Hematopoietic multipotent progenitor cell treated with erythropoietin and hydrocortisone succinate and interleukin-3 and kit ligand, for 4 days (in vitro differentiated cells): Measurements from ENCODE around the gene FSHR.

ENCODE experiments used
- DNase-seq: peaks from one replicate; pipeline ENCODE4 v3.0.0-alpha.2; 2015

FSHR gene

DNA sequence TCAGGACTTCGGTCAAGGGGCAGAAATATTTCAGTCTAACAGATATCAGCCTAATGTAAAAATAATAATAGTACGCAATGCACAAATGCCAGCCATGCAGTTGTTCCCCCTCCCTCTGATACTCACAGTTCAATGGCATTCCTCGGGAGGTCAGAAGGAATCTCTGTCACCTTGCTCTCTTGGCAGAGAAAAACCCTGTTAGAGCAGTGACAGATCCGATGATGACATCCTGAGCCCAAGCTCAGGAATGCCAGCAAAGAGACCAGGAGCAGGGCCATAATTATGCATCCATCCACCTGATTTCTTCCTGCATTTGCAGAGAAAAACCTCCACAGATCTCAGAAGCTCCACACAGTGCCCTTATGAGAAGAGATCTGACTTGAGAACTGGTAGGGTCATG, at the start of gene FSHR:
Gene FSHR (minus strand): TSS at position 376 of the 400 bp plus-strand sequence. CDS start 98 bp downstream, at position 278.
- DNase-seq: no peak

- DNase-seq: no peak
Observed at GRCh38 chr2:49199266-49199665, 45.0 kb upstream of the FSHR start.

- no peak for DNase-seq
Observed at GRCh38 chr2:49194701-49195100, 40.4 kb upstream of the FSHR start.

- DNase-seq: no peak
Observed at GRCh38 chr2:49192036-49192435, 37.7 kb upstream of the FSHR start.

DNA sequence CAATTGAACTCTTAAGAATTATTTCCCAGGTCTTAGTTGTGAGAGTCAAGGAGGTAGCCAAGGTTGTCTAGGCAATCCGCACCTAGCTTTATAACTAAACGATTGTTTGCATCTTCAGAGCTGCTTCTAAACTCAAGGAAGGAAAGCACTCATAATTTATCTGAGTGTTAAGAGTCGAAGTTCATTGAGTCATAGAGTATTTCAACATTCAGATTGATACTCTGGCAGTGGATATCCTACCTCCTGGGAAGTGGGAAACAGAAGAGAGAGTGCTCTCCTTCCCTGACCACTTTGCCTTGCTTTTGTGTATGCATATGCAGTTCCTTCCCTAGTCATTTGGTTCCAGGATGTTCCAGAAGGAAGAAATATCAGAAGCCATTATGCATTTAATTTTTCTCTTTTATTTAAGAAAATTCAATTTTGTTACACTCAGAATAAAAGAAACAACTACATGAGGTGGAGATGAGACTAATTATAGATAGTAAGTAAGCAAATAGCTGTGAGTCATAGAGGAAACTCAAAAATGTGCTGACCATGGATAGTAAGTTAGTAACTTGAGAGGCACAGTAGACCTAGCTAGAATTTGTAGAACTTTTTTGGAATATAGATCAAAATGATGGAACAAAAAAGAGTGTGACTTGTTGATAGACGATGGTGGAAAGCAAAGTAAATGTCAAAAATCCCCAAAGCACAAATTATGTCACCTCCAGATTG, 35.4 kb upstream of the FSHR start:
- DNase-seq: no peak

- DNase-seq: no peak
Observed at GRCh38 chr2:49186050-49186648, 31.8 kb upstream of the FSHR start.

DNA sequence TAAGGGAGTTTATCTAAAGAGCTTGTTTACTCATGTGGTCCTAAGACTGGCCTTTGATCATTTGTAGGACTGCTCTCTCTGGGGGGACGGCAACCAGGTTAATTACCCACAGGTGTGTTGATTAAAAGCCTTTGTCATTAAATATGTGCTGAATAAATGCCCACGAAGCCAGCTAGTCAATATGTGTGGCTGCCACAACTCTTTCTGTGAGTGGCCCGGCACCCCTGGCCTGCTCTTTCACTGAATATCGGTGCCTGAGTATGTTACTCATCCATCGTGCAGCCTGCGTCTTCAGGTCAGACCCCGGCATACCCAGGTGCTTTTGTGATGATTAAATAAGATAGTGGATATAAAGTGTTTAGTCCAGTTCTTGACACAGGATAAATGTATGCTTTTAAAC, 24.3 kb upstream of the FSHR start:
- no peak for DNase-seq

- no peak for DNase-seq
Observed at GRCh38 chr2:49177194-49177593, 22.9 kb upstream of the FSHR start.

DNA sequence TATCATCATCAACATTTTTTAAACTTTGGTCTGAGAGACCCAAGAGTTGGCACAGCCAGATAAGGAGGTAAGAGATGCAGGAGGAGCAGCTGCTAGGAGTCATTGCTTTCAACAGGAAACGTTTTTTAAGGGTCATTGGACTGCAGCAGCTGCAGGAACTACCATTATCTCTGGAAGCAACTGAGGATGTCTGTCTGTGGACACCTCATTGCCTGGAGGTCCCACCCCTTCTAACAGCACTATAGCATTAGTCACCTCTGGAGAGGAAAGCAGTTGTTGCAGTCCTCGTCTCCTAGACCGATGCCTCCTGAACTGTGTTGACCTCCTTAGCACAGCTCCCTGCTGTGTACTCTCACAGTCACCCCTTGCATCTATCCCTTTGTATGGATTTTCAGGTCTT, 21.5 kb upstream of the FSHR start:
- DNase-seq: no peak

GRCh38 chr2:49174750-49175149, 20.4 kb upstream of the FSHR start:
- DNase-seq: no peak

GRCh38 chr2:49167131-49167530, 12.8 kb upstream of the FSHR start:
- DNase-seq: no peak

- DNase-seq: no peak
Observed at GRCh38 chr2:49165662-49166061, 11.3 kb upstream of the FSHR start.

DNA sequence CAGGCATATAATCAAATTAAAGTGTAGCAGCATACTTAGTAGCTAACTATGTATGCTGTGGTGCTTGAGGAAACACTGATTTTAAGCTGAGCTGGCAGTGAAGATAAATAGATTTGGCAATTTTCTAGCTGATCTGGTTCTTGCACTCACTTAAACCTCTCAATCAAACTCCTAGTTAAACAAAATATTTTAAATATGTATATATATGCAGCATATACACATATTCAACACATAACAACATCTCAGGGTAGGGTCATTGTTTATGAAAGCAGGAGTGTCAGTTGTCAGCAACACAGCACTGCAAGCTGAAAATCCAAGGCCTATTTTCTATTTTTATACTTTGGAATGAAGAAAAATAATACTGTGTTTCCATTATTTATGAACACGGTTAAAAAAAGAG, 10.4 kb upstream of the FSHR start:
- no peak for DNase-seq

DNA sequence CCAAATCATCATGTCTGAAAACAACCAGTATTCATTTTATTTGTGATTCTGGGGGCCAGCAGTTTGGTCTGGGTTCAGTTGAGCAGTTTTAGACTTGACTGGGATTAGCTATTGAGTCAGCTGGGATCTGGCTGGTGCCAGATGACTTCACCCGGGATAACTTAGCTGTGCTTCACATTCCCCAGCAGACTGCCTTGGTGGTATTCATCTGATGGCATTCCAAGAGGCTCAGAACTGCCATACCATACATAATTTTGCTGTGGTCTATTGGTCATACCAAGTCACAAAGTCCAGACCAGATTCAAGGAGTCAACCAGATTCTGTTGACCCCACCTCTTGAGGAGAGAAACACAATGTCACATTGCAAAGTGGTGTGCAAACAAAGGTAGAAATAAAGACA, 7.8 kb upstream of the FSHR start:
- DNase-seq: no peak

- DNase-seq: no peak
Observed at GRCh38 chr2:49154891-49155290, 576 bp upstream of the FSHR start.

- no peak for DNase-seq
Observed at GRCh38 chr2:49153252-49153651, 1.1 kb downstream of the FSHR start.

DNA sequence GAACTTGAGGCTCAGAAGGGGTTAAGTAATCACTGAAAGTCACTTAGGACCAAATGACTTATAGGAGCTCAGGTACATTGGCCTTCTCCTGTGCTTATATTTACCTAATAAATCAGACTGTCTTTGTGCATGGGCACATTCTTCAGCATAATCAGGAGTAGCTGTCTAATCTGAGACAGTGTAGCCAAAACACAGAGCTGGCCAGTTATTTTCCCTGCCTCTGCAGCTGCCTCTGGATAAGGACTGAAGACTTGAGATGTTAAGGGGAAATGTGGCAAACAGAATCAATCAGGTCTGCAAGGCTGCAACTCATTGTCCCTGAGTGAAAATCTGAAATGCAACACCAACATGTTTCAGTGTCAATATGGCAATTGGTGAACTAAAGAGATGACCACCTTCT, 1.5 kb downstream of the FSHR start:
- no peak for DNase-seq

- no peak for DNase-seq
Observed at GRCh38 chr2:49146401-49146800, 7.9 kb downstream of the FSHR start.

DNA sequence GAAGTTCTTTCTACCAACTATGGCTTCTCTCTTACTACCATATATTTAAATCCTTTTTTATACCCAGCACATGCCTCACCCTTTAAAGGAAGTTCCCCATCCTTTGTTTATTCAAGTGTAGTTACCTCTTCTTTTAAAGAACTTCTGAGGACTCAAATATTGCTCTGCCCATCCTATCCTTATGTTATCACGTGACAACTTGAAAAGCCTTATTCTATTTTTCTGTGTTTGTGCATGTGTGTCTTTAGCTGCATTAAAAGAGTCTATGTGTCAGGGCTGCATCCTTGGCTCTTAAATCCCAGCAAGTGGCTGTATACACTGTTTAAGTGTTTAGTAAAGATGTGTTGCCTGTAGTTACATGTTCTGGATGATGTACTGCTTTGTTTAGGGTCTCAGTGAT, 22.5 kb downstream of the FSHR start:
- no peak for DNase-seq

DNA sequence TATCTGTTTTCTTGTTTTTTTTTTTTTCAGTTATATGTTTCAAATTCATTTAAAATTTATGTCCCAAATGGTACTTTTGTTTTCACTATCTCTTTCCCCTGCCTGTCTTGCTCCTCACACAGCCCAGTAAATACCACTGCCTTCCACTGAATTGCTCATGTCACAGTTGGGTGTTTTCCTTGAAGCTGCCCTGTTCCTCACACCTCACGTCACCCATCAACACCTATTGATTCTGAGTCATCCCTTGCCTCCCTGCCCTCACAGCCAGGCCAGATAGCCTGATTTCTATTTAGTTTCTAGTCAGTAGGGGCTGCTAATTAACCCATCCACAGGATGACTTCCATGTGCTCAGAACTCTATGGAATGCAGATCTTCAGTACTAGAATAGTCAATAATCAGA, 25.3 kb downstream of the FSHR start:
- DNase-seq: no peak

- DNase-seq: no peak
Observed at GRCh38 chr2:49123600-49123999, 30.7 kb downstream of the FSHR start.

DNA sequence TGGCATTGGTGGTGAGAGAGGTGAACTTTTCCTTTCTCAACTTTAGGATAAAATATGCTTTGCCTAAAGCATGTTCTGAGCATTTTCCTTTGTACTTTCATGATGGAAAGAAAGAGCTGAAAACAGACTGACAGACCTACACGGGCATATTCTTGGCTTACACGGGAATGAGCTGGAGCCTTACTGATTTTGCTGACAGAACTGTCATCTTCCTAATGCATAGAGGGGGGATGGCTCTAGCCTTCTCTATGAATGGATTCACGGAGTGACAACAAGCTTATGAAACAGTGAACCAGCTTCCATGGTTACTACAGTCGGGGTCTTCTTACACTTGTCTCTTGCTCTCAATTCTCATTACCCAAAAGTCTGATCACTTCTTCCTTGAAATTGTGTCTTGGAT, 32.2 kb downstream of the FSHR start:
- DNase-seq: no peak

DNA sequence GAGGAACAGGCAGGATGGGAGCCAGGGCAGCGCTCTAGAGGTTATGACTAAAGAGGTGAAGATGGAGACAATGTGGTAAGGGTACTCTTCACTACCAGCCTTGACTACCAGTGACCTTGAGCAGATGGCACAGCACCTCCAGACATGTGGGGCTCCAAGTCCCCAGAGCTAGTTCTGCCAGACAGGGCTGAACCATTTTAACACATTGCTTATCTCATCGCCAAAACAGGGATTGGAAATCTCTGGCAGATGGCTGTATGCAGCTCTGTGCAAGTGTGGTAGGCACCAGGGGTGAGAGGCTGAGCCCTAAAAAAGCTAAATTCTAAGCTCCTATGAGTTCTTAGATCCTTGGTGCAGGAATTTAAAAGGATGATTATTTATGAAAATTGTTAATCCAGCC, 41.3 kb downstream of the FSHR start:
- no peak for DNase-seq

GRCh38 chr2:49111456-49111855, 42.9 kb downstream of the FSHR start:
- no peak for DNase-seq

GRCh38 chr2:49111006-49111405, 43.3 kb downstream of the FSHR start:
- no peak for DNase-seq
